ENCODE measurements around the gene CTU2.

- TF ChIP-seq, protein P1, sequence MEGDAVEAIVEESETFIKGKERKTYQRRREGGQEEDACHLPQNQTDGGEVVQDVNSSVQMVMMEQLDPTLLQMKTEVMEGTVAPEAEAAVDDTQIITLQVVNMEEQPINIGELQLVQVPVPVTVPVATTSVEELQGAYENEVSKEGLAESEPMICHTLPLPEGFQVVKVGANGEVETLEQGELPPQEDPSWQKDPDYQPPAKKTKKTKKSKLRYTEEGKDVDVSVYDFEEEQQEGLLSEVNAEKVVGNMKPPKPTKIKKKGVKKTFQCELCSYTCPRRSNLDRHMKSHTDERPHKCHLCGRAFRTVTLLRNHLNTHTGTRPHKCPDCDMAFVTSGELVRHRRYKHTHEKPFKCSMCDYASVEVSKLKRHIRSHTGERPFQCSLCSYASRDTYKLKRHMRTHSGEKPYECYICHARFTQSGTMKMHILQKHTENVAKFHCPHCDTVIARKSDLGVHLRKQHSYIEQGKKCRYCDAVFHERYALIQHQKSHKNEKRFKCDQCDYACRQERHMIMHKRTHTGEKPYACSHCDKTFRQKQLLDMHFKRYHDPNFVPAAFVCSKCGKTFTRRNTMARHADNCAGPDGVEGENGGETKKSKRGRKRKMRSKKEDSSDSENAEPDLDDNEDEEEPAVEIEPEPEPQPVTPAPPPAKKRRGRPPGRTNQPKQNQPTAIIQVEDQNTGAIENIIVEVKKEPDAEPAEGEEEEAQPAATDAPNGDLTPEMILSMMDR (optimal IDR thresholded peaks at IDR 0.05 in 1 of 3, IDR thresholded peaks at IDR 0.05 in 1 of 3, conservative IDR thresholded peaks at IDR 0.05 in 1 of 3; ENCODE audit: extremely low read depth in 1 of 3, insufficient read depth in 2 of 3, low read length in 3 of 3) = no peak
- TF ChIP-seq EZH2 (IDR thresholded peaks at IDR 0.05; ENCODE audit: low read length) = no peak
These were observed 28.0 kb downstream of the CTU2 start for GRCh38 chr16:88734361-88734728.

Data from keratinocyte (primary cell).